ENCODE data around the gene CYB5A. TPM values are rescaled to one million over a fixed set of nuclear protein-coding genes. Genes with fewer than 3 reads are reported as not detected.

CYB5A gene
- total RNA-seq, 1 donor from 2014 or later, result 66.2 TPM

- no peak for DNase-seq (ENCODE audit: low read depth)
These were observed 43.2 kb downstream of the CYB5A start for GRCh38 chr18:74248595-74248994.

GRCh38 chr18:74248189-74248588 lies 43.6 kb downstream of the CYB5A start:
- DNase-seq (ENCODE audit: low read depth), result no peak

- no peak for DNase-seq (ENCODE audit: low read depth)
These were observed 47.2 kb downstream of the CYB5A start for GRCh38 chr18:74244554-74244953.

GRCh38 chr18:74243127-74243526 lies 48.6 kb downstream of the CYB5A start:
- DNase-seq (ENCODE audit: low read depth), result no peak

- DNase-seq (ENCODE audit: low read depth), result no peak
These were observed 49.2 kb downstream of the CYB5A start for GRCh38 chr18:74242438-74243096.

GRCh38 chr18:74241970-74242369 lies 49.8 kb downstream of the CYB5A start:
- DNase-seq (ENCODE audit: low read depth), result no peak

GRCh38 chr18:74241426-74241825 lies 50.3 kb downstream of the CYB5A start:
- no peak for DNase-seq (ENCODE audit: low read depth)

GRCh38 chr18:74239567-74239966 lies 52.2 kb downstream of the CYB5A start:
- DNase-seq (ENCODE audit: low read depth), result no peak

GRCh38 chr18:74234326-74235171 lies 57.2 kb downstream of the CYB5A start:
- peak; percentile 6 for DNase-seq (ENCODE audit: low read depth)

- no peak for DNase-seq (ENCODE audit: low read depth)
These were observed 57.8 kb downstream of the CYB5A start for GRCh38 chr18:74233933-74234325.

- no peak for DNase-seq (ENCODE audit: low read depth)
These were observed 60.6 kb downstream of the CYB5A start for GRCh38 chr18:74230922-74231714.

GRCh38 chr18:74229891-74230290 lies 61.9 kb downstream of the CYB5A start:
- DNase-seq (ENCODE audit: low read depth), result no peak

GRCh38 chr18:74229005-74229404 lies 62.8 kb downstream of the CYB5A start:
- no peak for DNase-seq (ENCODE audit: low read depth)

- no peak for DNase-seq (ENCODE audit: low read depth)
These were observed 63.5 kb downstream of the CYB5A start for GRCh38 chr18:74228312-74228711.

- no peak for DNase-seq (ENCODE audit: low read depth)
These were observed 65.1 kb downstream of the CYB5A start for GRCh38 chr18:74226666-74227065.

GRCh38 chr18:74226156-74226555 lies 65.6 kb downstream of the CYB5A start:
- no peak for DNase-seq (ENCODE audit: low read depth)

- no peak for DNase-seq (ENCODE audit: low read depth)
These were observed 66.4 kb downstream of the CYB5A start for GRCh38 chr18:74225193-74225840.

- DNase-seq (ENCODE audit: low read depth), result no peak
These were observed 68.9 kb downstream of the CYB5A start for GRCh38 chr18:74222710-74223494.

- no peak for DNase-seq (ENCODE audit: low read depth)
These were observed 70.7 kb downstream of the CYB5A start for GRCh38 chr18:74221081-74221480.

GRCh38 chr18:74219056-74219455 lies 72.7 kb downstream of the CYB5A start:
- DNase-seq (ENCODE audit: low read depth), result no peak
